Measurements from ENCODE around the gene ZNF106. TPM values are rescaled to one million over a fixed set of nuclear protein-coding genes. Genes with fewer than 3 reads are reported as not detected.
A peak's percentile ranks its signal among the peaks of the same experiment; 100 is the strongest.

ZNF106 gene
- total RNA-seq, 1 donor from 2014 or later = 34.4 TPM

DNA sequence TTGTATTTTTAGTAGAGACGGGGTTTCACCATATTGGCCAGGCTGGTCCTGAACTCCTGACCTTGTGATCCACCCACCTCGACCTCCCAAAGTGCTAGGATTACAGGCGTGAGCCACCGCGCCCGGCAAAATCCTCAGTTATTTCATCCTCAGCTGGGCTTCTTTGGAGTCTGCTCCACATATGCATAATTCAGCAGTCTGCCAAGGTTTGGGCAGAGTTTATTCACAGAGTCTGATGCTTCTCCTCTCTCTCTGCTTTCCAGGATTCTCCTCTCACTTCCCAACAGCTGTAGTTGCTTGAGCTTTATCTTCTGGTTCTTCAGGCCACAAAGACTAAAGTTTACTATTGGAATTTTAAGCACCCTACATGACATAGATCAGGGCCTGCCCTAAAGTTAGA is 8.2 kb downstream of the ZNF106 start:
- no peak for DNase-seq (ENCODE audit: extremely low read depth, low read depth, low spot score)

DNA sequence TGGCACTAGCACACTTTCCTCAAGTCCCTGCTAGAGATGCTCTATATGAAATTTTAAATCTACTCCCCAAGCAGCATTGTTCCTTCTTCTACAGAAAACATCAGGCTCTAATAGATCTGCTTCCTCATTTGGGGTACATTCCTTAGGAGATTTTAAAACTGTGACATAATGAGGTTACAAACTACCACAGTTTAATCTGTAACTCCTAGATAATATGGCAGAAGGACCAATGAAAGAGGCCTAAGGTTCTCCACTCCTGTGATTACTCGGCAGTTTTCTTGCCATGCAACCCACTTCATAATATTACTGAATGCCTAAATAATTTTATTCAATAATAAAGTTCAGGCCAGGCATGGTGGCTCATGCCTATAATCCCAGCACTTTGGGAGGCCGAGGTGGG is 16.1 kb downstream of the ZNF106 start:
- no peak for DNase-seq (ENCODE audit: extremely low read depth, low read depth, low spot score)

DNA sequence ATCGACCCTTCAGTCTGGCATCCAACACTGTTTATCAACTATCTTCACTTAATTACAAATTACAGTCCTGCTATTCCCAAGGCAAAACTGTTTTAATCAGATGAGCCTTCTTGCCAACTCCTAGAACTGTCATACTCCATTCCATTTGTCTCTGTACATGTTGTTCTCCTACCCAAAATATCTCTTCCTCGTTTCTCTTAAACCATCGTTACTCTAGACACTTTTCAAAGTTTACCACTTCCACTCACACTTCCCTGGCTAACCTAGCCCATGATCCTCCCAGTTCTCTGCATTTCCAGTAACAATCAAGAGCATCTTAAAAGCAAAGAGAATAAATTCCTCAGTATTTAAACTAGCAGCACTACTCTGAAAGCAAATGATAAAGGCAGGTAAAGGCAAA is 19.9 kb downstream of the ZNF106 start:
- no peak for DNase-seq (ENCODE audit: extremely low read depth, low read depth, low spot score)

DNA sequence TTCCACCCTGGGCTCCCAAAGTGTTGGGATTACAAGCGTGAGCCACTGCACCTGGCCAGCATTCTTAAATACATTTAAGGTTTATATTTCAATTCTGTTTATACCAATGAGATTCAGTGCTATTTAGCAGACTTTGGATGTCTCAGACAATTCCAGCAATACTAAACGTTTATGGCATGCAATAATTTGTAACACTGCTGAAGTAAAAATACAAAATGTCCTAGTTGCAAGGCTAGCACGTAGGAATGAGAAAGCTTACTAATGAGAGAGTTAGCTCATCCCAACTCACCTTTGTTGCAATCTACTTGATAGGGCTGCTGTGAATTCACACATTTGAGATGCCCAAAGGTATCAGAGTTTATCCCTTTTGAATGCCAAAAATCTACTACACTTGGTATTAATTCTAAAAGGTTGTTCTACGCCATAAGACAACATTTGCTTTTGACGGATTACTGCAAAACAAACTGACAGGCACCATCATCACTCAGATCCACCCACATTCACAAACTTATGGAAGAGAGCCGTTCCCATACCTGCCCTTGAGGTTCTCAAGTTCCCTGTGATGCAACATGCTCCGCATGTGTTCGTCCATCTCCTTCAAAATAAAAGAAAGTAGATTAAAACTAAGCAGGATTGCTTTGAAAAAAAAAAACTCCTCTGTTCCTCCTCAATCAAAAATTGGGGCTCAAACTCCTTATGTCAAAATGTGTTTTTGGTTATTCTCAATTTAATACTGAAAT is 25.3 kb downstream of the ZNF106 start:
- no peak for DNase-seq (ENCODE audit: extremely low read depth, low read depth, low spot score)

DNA sequence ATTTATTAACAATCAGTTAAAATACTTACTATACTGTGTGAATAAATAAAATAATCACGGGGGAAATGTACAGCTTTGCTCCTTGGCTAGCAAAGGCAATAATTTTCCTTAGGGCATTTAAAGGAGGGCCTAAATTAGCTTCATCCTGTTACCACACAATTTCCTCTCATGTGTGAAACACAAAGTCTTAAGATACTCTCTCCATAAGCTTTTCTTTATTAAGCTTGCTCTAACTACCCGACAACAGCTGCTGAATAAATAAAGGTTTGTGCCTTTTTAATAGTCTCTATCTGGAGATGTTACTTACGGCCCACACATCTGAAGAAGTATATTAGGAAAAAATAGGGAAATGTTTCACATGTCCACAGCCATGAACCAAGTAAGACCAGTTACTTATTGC is 29.7 kb downstream of the ZNF106 start:
- DNase-seq (ENCODE audit: extremely low read depth, low read depth, low spot score) = no peak

DNA sequence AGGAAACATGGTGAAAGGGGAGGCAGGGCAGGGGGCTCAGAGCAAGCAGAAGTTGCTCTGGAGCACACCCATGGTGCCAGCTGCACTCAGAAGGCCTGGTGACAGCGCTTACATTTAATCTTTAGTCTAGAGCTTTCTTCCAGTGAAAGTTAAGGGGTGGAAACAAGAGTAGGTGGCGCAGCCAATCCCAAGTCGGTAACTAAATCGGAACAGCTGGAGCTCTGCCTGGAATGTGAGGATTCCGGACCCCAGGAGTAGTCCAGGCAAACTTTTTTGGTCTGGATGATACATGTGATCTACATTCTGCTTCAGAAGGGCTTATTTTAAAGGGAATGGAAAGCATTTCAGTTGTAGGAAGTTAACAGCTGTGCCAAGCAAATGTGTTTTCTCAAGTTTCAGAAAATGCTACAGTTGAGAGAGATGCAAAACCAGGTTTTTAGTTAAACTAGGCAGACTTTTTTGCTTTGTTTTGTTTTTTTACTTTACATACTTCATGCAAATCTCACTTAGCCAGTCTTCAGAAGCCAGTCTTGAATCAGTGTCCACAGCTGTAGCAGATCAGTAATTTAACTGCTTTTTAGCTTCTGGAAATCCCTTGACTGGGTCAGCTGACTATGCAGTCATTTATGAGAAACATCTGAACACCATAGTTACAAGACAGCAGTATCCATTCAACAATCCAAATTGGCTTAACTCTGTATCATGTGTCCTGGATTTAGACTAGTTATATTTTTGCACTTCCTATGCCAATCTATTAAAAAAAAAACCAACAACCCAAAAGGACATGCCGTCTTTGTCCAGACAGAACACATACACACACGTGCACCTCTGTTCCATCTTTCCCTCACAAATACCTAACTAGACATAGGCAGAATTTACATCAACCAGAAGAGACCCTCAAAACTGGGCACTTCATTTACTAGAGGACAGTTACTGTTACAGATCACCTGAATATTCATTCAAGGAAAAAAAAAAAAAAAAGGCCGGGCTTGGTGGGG is 33.2 kb downstream of the ZNF106 start:
- peak; percentile 39 for DNase-seq (ENCODE audit: extremely low read depth, low read depth, low spot score)

DNA sequence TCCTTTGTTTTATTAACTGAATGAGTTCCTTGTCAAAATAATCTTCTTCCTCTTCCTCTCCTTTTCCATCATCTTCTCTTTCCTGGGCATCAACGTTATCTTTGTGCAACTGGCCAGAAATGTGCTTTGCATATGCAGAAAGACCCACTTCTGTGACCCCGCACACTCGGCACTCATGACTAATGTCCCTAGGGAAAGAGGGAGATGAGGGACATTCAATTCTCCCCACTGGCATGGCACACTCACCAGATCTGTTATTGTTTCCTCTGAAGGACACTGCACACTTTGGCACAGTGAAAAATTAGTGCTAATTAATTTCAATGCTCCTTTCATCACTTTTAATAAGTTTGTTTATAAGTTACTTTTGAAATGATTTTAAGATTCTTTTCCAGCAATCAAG is 34.0 kb downstream of the ZNF106 start:
- no peak for DNase-seq (ENCODE audit: extremely low read depth, low read depth, low spot score)

DNA sequence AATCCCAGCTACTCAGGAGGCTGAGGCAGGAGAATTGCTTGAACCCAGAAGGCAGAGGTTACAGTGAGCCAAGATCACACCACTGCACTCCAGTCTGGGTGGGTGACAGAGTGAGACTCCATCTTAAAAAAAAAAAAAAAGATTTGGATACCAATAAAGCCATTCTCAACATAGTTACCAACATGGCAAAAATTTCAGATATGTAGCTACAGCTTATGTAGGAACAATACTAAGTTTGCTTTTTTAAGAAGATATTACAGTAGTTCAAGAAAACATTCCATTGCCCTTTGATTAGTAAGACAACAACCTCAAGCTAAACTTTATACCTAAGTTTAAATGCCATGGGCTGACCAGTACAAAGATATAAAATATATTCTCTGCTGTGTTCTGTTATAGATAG is 34.4 kb downstream of the ZNF106 start:
- DNase-seq (ENCODE audit: extremely low read depth, low read depth, low spot score) = no peak

DNA sequence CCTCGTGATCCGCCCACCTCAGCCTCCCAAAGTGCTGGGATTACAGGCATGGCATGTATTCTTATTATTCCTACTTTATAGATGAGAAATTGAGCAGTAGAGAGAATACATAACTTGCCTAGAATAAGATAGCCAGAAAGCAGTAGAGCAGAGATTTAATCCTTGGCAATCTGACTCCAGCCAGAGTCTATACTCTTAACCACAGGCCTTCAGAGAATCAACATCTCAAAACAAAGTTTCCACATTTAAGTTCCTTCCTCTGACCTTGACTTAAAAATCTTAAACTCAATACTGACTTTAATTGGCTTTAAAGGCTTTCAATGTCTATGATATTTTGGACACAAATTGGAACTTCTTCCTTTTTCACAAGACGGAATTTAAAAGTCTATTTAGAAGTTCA is 37.1 kb downstream of the ZNF106 start:
- DNase-seq (ENCODE audit: extremely low read depth, low read depth, low spot score) = no peak

DNA sequence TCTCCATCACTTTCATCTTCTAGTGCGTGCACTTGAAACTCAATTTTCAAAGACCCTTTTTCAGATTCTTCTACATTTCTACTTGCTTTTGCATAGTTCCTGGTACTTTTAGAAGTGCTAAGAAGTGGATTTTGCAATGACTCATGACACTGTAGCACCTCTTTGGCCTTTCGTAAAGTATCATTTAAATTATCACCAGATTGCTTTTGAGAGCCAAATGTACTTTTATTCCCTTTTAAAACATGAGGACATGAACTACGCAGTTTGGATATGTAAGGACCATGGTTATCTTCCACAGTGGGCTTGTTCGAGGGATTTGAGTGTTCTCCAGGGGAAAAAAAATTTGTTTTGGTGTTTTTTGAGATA is 40.5 kb downstream of the ZNF106 start:
- no peak for DNase-seq (ENCODE audit: extremely low read depth, low read depth, low spot score)

DNA sequence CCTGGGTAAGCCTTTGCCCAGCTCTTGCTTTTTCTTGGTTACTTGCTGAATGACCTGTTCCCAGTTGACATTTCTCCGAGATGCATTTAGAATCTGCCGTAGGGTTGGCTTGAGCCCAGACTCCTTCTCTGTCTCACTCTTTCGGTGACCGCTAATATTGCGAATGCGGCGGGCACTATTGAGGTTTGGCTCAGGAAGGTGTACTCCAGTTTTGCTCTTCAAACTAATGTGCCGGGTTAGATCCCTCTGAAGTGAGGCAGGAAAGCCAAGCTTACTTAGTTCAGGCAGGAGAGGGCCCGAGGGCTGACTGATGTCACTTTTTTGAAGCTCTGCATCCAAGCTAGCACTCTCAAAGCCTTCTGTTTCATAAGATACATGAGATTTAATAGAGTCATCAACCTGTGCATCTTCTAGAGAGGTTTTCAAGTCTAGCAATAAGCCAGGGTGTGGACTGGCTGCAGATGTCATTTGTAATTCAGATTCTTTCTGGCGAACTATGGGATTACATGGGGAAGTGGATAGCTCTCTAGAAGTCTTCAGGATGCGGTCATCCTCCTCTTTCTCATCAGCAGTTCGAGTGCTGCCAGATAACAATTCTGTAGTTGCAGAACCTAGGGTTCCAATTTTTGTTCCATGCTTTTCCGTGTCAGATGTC is 41.0 kb downstream of the ZNF106 start:
- DNase-seq (ENCODE audit: extremely low read depth, low read depth, low spot score) = no peak

DNA sequence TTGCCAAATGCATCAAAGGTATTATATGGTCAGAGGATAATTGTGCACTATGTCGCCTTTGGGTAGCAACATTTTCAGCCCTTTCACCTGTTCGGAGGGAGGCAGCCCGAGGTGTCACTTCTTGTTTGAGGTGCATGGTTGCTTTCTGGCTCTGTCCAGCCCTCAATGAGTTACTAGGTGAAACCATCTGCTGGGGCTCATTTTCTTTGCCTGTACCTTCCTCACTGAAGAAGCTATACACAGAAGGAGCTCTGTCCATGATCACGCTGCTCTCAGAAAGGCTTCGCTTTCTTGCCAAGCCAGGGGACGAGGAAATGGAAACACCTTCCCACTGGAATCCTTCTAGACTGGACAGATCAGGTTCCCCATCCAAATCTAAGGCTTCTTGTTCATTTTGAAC is 42.7 kb downstream of the ZNF106 start:
- no peak for DNase-seq (ENCODE audit: extremely low read depth, low read depth, low spot score)

DNA sequence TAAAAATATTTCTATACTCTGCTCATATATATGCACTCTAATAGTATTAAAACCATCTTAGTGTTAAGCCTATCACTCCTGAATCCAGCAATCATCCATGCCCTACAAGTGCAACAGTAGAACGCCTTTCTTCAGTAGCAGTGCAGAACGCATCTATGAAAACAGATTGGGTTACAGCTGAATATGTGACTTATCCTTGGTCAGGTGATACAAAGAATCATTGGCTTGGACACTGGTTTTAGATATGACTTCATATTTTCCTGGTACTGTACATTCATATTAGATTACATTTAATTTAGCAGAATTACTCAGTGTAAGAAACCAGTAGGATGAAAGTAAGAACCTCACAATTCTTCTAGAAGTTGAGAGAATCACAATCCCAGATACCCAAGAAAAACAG is 43.3 kb downstream of the ZNF106 start:
- no peak for DNase-seq (ENCODE audit: extremely low read depth, low read depth, low spot score)

DNA sequence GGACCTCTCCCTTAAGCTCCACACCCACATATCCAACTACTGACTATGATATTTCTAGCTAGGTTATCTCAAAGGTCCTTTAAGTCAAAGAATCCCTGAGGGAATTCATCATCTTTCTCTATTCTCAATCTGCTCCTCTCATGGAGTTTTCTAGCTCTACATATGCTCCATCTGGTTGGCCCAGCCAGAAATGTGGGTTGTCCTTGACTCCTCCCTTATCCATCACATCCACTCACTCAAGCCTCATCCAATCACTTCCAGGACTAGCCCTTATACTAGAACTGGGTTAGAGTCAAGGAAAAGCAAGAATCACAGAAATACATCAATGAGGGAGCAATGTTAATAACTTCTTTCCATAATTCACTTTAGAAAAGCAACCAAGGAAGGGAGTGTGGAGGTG is 45.4 kb downstream of the ZNF106 start:
- no peak for DNase-seq (ENCODE audit: extremely low read depth, low read depth, low spot score)

DNA sequence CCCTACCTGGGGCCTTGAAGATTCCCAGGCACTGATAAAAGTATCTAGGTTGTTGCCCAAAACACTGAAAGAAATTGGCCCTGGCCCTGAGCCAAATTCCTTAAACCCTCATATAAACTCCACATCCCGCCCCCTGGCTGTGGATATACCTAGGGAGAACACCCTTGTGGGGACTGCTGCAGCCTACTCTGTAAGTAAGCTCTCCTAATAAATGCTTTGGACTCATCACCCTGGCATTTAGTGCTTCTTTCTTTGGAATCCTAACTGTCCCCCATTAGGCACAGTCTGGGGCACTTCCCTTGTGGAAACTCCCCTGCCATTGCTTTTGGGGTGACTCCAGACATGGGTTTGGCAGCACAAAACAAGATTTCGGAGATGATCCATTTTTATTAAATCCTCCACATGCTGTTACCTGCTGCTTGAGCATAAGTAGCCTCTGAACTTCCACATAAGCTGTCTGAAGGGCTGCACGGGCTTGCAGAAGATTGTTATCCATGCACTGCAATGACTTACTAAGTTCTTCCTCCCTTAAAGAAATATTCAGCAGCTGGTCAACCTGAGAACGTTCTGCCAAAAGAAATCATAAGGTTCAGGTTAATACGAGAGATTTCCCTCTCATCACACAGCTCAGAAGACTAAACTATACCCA is 46.4 kb downstream of the ZNF106 start:
- no peak for DNase-seq (ENCODE audit: extremely low read depth, low read depth, low spot score)

DNA sequence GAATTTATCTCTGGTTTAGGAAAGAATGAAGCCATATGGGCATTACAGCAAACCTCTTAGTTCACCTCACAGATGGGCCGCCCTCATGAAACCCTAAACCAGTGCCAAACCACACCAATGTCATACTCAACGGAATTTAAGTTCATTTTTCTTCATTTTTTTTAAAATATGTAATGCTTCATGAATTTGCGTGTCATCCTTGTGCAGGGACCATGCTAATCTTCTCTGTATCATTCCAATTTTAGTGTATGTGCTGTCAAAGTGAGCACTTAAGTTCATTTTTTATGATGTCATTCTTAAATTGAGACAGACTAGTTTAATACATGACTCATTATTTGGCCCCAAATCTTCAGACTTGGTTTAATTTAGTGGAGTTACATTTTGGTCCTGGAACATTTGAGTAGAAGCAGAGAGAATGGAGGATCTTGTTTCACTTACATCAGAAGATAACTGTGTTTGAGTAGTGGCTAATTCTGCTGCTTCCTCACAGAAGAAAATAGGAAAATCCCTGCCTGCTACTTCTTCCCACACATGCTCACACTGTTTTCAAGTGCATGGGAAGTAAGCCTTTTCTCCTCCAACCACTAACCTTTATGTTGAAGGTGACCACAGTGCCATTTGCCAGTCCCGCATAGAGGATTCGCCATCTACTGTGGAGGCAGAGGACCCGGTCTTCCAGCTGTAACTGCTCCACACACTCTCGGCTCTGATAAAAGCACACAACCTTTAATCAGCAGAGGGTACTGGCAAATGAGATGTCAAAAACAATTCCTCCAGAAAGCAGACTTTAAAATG is 63.3 kb downstream of the ZNF106 start:
- DNase-seq (ENCODE audit: extremely low read depth, low read depth, low spot score) = no peak

DNA sequence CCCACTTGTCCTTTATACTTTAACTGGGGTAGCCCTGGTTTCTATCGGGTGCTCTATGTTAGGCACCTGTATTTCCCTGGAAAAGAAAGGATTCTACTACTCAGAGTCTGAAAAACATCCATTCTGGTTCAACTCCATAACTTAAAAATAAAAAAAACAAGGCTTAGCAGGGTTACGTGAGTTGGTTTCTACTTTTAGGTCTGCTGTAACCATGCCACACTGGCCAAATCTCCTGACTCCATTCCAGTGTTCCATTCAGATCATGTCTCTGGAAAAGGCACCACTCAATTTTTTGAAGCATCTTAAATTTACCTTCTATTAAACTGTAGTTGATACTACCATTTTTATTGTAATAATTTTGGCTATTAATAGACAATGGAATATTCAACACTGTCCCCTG is 69.6 kb downstream of the ZNF106 start:
- DNase-seq (ENCODE audit: extremely low read depth, low read depth, low spot score) = no peak

DNA sequence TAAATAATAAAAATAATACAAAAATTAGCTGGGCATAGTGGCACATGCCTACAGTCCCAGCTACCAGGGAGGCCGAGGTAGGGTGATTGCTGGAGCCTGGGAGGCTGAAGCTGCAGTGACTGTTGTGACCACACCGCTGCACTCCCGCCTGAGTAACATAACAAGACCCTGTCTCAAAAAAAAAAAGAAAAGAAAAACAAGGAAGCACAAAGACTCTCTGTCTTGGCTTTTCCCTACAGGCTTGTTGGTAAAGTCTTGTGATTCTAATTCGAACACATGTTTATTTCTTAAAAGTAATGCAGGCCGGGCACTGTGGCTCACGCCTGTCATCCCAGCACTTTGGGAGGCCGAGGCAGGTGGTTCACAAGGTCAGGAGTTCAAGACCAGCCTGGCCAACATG is 71.6 kb downstream of the ZNF106 start:
- no peak for DNase-seq (ENCODE audit: extremely low read depth, low read depth, low spot score)

DNA sequence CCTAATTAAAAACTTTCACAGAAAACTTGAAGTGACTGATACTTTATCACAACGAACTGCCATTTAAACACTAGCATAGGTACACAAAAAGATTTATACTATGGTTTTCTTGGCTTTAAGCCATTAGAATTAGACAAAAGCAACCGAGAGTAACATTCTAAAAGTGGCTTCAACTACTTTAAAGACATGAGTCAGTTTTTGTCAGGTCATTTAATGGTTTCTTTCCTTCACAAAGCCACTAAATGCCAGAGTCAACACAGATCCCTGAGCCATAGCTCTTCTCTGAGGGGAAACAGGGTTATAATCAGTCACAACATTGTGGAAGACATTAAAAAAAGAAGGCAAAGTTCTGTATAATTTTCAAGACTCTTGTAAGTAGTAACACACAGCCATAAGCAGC is 77.0 kb downstream of the ZNF106 start:
- DNase-seq (ENCODE audit: extremely low read depth, low read depth, low spot score) = no peak

DNA sequence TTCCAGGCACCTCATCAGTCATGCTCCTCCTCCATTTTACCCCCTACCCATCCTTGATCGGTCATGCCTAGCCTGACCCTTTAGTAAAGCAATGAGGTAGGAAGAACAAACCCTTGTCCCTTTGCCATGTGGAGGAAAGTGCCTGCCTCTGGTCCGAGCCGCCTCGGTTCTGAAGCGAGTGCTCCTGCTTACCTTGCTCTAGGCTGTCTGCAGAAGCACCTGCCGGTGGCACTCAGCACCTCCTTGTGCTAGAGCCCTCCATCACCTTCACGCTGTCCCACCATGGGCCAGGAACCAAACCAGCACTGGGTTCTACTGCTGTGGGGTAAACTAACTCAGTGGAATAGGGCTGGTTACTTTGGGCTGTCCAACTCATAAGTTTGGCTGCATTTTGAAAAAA is 79.1 kb downstream of the ZNF106 start:
- no peak for DNase-seq (ENCODE audit: extremely low read depth, low read depth, low spot score)
